GM18508 (cell line): ENCODE results near the gene TRA2B.

Experiments
- ATAC-seq: cut with Tn5 transposase; IDR thresholded peaks from one replicate; pipeline ENCODE4 v1.9.1; 2021; ENCODE audit warnings: moderate number of reproducible peaks; ENCODE audit not compliant: insufficient read depth, unreplicated experiment

The TRA2B gene

DNA sequence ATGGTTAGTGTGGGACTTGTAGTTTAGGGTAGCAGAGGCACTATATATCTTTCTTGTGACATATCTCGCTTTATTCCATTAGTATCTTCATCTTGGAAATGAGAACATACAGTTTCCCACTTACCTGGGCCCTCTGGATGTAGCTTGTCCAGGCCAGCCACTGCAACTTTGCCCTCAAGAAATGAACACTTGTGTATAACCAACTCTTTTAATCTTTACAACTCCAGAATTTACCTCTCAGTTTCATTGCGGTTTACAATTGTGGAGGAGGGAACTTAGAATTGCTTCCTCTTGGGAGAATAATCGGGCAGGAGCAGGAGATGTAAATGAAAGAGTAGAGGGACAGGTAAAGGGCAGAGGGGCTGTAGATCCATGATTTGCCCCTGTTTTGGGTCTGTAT lies 18.4 kb upstream of the TRA2B start:
- ATAC-seq = no peak

DNA sequence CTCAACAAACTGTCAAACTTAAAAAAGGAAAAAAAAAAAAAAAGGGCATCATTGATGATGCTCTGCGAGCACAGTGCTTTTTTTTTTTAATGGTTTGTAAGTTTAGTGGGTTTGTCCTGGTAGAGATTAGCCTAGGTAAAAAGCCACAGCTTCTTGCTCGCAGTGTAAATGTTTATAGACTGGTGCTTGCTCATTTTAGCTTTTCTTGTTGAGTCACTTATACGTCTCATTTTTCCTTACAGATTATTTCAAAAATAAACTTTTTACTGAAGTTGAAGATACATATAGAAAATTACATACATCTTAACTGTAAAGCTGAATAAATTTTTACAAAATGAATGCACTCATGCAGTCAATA lies 16.5 kb upstream of the TRA2B start:
- ATAC-seq = no peak

GRCh38 chr3:185950728-185951127 lies 12.9 kb upstream of the TRA2B start:
- ATAC-seq = no peak

- ATAC-seq = no peak
Observed at GRCh38 chr3:185949515-185949914, 11.7 kb upstream of the TRA2B start.

DNA sequence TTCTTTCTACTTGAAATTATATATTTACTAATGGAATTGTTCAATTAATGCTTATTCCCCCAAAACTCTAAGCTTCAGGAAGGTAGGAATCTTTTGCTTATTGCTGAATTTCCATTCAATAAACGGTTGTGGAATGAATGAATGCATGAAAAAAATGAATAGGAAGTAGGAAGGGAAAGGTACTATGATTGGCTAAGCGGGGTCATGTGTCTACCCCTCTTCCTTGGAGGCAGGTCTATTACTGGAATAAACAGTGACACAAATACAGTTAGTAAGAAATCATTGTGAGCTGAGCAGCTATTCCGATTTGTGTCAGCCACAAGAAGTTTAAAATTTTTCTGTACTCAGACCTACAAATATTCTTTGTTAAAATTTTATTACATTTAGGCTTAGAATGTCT lies 10.5 kb upstream of the TRA2B start:
- ATAC-seq = no peak

DNA sequence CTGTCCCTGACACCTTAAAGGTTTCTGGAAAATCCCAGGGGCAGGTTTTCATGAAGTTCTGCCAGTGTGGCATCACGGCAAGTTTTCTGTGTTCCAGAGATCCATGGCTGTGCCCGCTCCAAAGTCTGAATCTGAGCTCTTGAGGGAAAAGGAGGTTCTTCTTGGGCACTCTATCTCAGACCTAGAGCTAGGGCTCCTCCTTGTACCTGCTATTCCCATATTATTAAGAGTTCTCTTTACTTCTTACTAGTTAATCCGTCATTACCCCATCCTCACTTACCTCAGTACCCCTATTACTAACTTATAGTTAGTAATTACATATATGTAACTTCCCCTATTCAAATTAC lies 5.9 kb upstream of the TRA2B start:
- ATAC-seq = no peak

DNA sequence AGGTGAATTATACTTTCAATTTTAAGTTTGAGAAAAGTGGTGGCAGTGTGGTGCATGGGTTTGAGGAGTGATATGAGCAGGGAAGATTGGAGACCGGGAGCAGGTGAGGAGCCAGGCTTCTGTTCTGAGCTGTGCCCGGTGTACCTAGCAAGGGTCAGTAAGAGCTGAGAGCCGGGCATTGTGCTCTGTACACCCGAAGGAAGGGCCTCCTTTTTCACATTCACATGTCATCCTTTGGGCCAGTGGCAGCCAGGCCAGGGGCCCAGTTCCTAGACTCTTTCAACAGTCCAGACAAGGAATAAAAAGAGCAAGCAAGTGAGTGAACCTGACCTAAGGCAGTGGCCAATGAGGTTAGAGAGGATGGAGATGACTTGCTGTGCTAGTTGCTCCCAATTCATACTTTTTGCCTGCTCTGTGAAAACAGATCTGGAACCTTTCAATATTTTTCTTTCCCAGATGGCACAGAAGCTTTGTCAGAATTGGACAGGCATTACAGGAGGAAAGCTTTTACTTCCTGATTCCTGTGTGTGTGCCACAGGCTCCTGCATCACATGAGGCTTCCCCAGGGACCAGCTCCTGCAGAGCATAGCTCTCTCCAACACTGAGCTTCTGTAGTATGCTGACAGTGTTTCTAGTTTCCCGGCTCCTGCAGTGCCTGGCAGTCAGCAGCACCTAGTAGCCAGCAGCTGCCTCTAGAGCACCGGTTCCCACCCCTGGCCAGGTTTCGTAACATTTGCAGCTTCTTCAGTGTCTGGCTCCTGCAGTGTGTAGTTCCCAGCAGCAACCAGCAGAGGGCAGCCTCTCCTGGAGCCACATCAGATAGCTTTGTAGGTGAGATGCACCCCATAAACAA lies 5.3 kb upstream of the TRA2B start:
- ATAC-seq = peak; percentile 59

DNA sequence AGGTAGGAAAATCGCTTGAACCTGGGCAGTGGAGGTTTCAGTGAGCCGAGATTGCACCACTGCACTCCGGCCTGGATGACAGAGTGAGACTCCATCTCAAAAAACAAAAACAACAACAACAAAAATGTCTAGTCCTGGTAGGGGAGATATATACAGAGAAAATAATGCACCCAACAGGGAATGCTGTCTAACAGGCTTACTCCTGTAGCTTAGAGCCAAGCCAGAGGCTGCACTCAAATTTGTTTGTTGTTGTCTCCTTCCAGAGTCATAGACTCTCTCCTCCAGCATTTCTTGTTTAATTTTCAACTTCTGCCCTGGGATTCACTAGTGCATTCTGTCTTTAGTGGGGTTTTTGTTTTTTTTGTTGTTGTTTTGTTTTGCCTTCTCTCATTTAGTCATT lies 4.6 kb upstream of the TRA2B start:
- ATAC-seq = no peak

DNA sequence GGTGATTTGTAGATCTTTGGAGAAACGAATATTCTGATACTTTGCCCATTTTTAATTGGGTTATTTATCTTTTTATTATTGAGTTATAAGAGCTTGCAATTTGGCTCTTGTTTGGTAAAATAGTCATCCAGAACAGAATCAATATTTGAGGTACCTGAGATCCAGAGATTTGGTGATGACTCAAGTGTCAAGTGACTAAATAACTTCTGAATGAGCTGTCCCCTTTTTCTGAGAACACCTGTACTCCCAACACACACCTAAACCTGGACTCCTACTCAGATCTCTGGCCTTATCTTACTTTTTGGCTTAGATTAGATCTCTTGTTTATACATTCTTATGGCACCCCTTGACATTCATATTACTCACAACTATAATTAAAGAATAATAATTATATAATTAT lies 3.1 kb upstream of the TRA2B start:
- no peak for ATAC-seq

DNA sequence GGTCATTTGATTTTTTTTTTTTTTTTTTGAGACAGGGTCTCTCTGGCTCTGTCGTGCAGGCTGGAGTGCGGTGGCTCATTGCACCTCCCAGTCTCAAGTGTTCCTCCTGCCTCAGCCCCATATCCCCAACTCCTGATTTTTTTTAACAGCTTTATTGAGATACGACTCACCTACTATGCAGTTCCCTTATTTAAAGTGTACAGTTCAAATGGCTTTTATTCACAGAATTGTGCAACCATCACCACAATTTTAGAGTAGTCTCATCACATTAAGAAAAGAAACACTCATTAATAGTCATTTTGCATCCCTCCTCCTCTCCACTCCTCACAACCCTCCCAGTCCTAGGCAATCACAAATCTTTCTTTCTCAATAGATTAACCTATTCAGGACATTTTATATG lies 1.9 kb upstream of the TRA2B start:
- no peak for ATAC-seq

GRCh38 chr3:185936814-185937688 lies 763 bp downstream of the TRA2B start:
- no peak for ATAC-seq

DNA sequence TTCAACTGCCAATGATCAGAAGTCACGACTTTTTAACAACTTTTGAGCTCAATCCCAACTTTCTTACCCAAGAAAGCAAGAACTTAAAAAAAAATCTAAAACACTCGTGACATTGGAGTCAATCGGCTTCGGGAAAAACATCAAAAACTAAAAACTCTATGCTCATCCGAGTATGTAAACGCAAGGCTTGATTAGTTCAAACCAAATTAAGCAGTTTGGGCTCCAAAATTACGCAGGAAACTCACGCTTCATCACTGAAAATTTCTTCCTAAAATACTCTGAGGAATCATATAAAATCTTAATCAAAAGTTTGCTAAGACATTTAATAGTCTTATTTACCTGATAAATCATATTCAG lies 1.6 kb downstream of the TRA2B start:
- no peak for ATAC-seq

DNA sequence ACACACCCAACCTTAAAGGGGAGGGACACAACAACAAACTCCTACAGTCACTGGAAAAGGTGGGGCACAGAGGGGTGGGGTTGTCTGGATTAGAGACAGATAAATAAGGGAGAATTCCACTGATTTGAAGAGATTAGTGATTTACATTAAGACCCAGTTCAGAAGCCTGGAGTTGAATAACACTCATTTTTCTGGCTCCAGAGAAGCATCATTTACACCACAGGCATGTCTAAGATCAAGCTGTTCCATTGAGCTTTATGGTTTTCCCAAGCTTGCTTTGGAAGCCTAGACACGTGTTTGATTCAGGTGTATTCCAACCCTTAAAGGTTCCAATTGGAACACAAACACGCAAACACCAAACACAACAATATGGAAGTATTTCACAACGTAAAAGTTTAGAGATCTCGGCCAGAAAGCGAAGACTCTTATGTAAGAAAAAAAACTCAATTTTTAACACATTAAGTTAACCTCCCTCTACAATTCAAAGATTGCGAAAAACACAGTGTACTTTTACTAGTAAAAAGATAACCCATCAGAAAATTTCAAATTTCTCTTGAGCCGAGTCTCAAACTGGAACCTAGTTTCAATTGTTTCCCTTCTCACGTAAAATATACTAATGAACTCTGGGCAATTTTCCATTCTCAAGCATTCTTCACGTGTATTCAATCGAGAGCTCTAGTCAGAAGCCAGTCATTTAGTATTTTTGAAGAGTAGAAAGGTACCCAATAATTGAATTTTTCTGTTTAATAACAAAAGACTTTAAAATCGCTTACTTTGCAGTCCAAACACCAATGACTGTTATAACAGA lies 2.1 kb downstream of the TRA2B start:
- no peak for ATAC-seq

DNA sequence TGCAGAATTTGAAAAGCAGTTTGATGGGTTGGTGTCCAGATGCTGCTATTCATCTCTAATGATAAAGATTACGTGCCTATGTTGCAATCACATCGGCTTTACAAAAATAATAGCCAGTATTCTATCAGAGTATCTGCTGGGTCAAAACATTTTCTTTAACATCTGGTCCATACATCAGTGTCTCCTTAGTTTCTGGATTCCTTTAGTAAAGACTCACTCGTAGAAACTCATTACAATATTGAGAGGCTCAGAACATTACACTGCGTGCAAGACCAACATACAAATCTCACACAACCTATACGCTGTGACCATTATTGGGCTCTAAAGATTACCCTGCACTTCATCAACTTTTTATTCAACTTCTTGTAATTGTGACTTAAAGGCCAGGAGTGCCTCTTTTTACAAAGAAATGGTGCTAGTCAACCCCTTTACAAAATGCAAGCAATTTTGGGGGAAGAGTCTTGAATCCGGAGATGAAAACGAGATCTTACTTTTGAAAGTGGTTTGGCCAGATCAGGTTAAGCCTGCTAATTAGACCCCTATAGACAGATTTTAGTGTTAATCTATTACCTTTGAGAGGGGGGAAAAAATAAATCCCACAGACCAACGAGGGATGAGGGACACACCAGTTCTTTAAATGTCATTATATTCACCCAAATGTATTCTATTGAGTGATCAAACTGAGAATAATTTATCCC lies 2.9 kb downstream of the TRA2B start:
- ATAC-seq = no peak

GRCh38 chr3:185934174-185934557 lies 3.6 kb downstream of the TRA2B start:
- ATAC-seq = no peak

DNA sequence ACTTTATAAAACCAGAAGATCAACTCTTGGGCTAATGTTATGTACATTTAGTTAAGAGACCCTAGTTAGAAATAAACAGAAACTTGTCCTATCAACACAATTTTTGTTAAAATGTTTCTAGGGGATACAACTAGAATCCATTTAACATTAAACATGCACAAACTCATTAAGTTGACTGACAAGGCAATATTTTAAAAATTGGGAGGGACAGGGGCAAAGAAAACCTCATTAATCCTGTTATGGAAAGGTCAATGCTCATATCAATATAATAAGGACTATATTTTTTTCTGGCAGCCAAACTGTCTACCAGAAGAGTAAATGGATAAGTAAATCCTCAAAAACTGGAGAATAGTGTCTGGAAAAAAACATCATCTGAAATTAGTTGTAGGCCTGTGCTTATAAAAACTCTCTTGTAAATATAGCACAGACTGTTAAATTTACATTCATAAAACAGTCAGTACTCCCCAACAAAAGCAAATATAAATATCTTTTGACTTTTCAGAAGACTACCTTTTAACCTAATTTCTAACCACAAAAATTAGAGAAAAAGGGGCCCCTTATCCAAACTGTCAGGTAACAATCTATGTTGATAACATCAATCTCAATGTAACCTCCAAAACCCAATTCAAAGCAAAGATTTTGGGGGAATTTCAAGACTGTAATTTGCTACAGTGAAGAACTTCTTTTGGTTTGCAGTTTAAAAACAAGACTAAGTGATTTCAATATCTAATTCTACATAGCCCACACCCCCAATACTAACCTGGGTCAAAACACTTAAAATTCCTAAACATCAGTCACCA lies 4.2 kb downstream of the TRA2B start:
- ATAC-seq = no peak

DNA sequence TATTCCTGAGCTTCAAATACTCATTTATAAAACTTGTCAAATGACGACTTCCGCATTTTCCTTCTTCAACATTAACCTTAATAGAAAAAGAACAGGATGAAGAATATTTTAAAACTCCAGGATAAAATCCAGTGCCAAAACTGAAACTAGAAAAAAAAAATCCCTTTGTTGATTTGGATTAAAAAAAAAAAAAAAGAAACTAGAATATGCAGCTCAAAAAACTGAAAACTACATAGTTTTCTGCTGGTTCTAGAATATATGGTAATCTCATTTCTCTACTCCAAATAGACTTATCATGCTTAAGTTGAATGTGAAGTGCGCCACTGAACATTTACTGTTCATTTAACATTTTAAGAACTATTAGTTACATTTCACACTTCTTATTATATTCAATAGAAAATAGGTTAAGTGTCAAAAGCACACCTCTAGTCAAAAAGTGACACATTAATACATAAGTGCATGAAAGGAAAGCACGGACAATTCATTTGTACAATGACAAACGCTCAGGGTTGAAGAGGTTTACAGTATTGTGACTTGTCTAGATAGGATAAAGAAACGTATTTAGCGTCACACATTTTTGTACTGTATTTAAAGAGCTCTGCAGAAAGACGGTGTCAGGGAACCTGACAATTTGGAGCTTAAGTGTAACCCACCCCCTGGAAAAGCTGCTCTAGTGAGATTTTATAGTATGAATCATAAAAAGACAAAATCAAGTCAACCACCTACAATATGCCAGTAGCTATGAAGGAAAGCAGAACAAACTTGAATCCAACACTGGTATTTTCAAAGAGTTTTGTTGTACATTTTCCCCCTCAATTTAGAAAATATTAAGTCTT lies 5.8 kb downstream of the TRA2B start:
- ATAC-seq = no peak

- ATAC-seq = no peak
Observed at GRCh38 chr3:185930393-185931107, 7.3 kb downstream of the TRA2B start.
